Uterus (tissue), 4 donors: ENCODE results near the gene UNCX. TPM values are rescaled to one million over a fixed set of nuclear protein-coding genes. Genes with fewer than 3 reads are reported as not detected.

Experiments
- DNase-seq, 2 donors: peaks; one replicate each; pipeline ENCODE4 v3.0.0-alpha.2; 2019 to 2020
- H3K27ac ChIP-seq, 2 donors: fragments of 200-600 bp; sonication (generic); 1 replicate in 1 of 2; 2 replicates in 1 of 2; pipeline ENCODE4 v1.5.1; 2016 to 2018
- H3K27me3 ChIP-seq, 2 donors: fragments of 200-600 bp; sonication (generic); one replicate each; pipeline ENCODE4 v1.5.1; 2018 to 2019; ENCODE audit warnings: control low read depth in 1 of 2
- H3K36me3 ChIP-seq, 2 donors: fragments of 200-600 bp; sonication (generic); one replicate each; pipeline ENCODE4 v1.5.1; 2019; ENCODE audit warnings: control low read depth in 1 of 2
- H3K4me1 ChIP-seq, 2 donors: fragments of 200-600 bp; sonication (generic); one replicate each; pipeline ENCODE4 v1.5.1; 2018 to 2019; ENCODE audit warnings: control low read depth in 1 of 2
- H3K4me3 ChIP-seq, 2 donors: fragments of 200-600 bp; sonication (generic); 1 replicate in 1 of 2; 2 replicates in 1 of 2; pipeline ENCODE4 v1.5.1; 2018 to 2019; ENCODE audit warnings: mild to moderate bottlenecking in 1 of 2
- H3K9me3 ChIP-seq, 2 donors: fragments of 200-600 bp; sonication (generic); one replicate each; pipeline ENCODE4 v1.5.1; 2019; ENCODE audit warnings: control low read depth in 1 of 2
- POLR2A ChIP-seq, 2 donors: fragments of 450-650 bp; IDR thresholded peaks; one replicate each; pipeline ENCODE4 v1.6.1; 2016; ENCODE audit warnings: antibody characterized with exemption in 2 of 2, mild to moderate bottlenecking in 1 of 2, moderate library complexity in 1 of 2
- intact Hi-C: fragments of 100-400 bp; cut with DNase I; formaldehyde crosslinking; loops from one replicate; pipeline ENCODE4 v1.15.1; 2023; ENCODE audit warnings: low total_unique reads
- total RNA-seq, 4 donors: library from RNA; depleted of rRNA in 3 of 4; stranded (reverse); fragments of >200 nt in 3 of 4; gene quantifications; one replicate each; pipeline versions ENCODE4 v1.1.0 to v1.2.4, GENCODE V29; 2014 to 2023
- TF ChIP-seq, protein P1 (sequence below), 4 experiments: fragments of 200-600 bp in 2 of 4; fragments of 450-650 bp in 2 of 4; sonication (generic) in 2 of 4; IDR thresholded peaks; one replicate each; pipeline ENCODE4 v1.5.1; 2016 to 2019; ENCODE audit warnings: antibody characterized with exemption in 4 of 4, mild to moderate bottlenecking in 2 of 4, moderate library complexity in 1 of 4
- donor health status: DM: yes; HTN: yes; CAD: no.

Gene UNCX
- total RNA-seq, 4 donors from 2014 or later, result not detected

DNA sequence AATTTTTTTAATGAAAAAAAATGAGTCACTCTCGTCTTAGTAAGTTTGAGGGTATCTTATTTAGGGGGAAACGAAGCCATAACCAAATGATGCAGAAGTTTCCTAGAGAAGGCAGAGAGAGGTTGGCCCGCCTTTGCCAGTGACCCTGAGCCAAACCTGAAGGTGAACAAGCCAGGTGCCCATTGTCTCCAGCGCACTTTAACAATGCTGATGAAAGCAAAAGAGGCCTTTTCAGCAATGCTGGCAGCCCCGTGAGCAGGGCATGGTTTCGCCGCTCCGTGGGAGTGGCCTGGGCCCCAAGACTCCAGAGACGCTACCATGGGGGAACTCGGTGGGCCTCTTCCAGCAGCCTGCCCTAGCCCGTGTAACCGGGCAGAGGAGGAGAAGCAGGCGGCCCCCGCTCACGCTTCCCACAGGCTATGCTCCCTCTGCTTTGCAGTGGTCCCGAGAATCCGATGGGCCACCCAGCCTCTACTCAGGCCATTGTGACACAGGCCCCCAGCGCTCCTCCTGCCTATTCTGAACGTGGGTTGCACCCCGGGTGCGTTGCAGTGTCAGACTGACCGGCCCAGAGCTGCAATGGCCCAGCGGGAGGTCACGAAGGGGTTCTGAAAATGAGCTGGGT, 14.0 kb upstream of the UNCX start:
- Histone ChIP-seq H3K4me1 (no peaks in the 10 kb centered on the region), H3K36me3 (no peaks in the 10 kb centered on the region), H3K27ac (no peak overlapping the region), H3K27me3 (peaks cover 3 to 8% of the 10 kb centered on the region in 2 donors), H3K9me3 (no peaks in the 10 kb centered on the region), H3K4me3 (no peak overlapping the region)
- intact Hi-C loops, result no loop called here
- TF ChIP-seq, protein P1, sequence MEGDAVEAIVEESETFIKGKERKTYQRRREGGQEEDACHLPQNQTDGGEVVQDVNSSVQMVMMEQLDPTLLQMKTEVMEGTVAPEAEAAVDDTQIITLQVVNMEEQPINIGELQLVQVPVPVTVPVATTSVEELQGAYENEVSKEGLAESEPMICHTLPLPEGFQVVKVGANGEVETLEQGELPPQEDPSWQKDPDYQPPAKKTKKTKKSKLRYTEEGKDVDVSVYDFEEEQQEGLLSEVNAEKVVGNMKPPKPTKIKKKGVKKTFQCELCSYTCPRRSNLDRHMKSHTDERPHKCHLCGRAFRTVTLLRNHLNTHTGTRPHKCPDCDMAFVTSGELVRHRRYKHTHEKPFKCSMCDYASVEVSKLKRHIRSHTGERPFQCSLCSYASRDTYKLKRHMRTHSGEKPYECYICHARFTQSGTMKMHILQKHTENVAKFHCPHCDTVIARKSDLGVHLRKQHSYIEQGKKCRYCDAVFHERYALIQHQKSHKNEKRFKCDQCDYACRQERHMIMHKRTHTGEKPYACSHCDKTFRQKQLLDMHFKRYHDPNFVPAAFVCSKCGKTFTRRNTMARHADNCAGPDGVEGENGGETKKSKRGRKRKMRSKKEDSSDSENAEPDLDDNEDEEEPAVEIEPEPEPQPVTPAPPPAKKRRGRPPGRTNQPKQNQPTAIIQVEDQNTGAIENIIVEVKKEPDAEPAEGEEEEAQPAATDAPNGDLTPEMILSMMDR (IDR thresholded peaks at IDR 0.05), result no peak
- no peak for TF ChIP-seq POLR2A (IDR thresholded peaks at IDR 0.05)
- DNase-seq, result no peak

DNA sequence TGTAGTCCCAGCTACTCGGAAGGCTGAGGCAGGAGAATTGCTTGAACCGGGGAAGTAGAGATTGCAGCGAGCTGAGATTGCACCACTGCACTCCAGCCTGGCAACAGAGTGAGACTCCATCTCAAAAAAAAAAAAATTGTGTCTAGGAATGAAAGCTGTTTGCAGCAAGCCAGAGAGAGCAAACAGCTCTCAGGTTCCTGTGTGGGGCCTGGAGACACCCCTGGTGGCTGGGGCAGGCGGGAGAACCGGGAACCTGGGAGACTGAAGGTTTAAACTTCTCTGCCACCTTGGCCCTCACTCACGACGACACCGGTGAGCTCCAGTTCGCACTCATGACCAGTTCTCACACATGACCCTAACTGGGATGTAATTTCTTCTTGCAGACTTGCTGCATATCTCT, 13.2 kb upstream of the UNCX start:
- peaks cover 0 to 5% of the 10 kb centered on the region in 2 donors for H3K4me1 ChIP-seq
- intact Hi-C loops, result no loop called here
- H3K27me3 ChIP-seq, result peaks cover 12 to 16% of the 10 kb centered on the region in 2 donors
- H3K27ac ChIP-seq, result no peak overlapping the region
- no peak overlapping the region for H3K4me3 ChIP-seq
- H3K9me3 ChIP-seq, result no peaks in the 10 kb centered on the region
- no peak for DNase-seq
- H3K36me3 ChIP-seq, result no peaks in the 10 kb centered on the region
- TF ChIP-seq POLR2A (IDR thresholded peaks at IDR 0.05), result no peak
- TF ChIP-seq, protein P1 (IDR thresholded peaks at IDR 0.05), result no peak

DNA sequence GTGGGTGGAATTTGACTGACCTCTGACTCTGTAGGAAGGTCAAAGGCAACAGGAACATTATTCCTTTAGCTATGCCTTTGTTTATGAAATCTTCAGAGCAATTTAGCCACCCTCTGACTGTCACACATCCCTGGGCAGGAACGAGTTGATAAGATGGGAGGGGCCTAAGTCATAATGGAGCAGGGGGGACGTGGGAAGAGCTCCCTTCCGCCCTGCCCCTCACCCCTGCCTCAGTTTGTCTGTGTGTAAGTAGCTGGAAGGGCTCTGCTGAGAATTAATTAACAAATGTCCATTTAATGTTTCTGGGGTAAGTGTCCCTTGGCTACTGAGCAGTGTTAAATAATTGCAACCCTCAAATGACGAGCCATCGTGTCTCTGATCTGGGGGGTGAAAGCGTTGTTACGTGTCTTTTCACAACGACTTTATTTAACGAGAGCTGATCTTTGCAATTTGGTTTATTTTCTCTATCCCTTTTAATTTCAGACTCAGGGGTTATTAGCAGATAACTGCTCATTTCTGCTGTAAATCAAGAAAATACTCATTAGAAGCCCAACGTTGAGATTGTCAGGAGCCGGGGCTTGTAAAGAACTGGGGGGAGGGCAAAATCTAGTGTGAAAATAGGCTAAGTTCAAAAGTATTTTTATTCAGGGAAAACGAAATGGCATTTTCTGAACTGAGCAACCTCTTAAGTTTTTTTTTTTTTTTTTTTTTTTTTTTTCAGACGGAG, 12.5 kb upstream of the UNCX start:
- intact Hi-C loops, result no loop called here
- TF ChIP-seq POLR2A (IDR thresholded peaks at IDR 0.05), result no peak
- TF ChIP-seq, protein P1 (IDR thresholded peaks at IDR 0.05), result no peak
- no peak for DNase-seq
- no peaks in the 10 kb centered on the region for H3K9me3 ChIP-seq
- H3K27ac ChIP-seq, result no peak overlapping the region
- peaks cover 13 to 23% of the 10 kb centered on the region in 2 donors for H3K27me3 ChIP-seq
- H3K4me3 ChIP-seq, result no peak overlapping the region
- H3K4me1 ChIP-seq, result peaks cover 0 to 6% of the 10 kb centered on the region in 2 donors
- H3K36me3 ChIP-seq, result no peaks in the 10 kb centered on the region

DNA sequence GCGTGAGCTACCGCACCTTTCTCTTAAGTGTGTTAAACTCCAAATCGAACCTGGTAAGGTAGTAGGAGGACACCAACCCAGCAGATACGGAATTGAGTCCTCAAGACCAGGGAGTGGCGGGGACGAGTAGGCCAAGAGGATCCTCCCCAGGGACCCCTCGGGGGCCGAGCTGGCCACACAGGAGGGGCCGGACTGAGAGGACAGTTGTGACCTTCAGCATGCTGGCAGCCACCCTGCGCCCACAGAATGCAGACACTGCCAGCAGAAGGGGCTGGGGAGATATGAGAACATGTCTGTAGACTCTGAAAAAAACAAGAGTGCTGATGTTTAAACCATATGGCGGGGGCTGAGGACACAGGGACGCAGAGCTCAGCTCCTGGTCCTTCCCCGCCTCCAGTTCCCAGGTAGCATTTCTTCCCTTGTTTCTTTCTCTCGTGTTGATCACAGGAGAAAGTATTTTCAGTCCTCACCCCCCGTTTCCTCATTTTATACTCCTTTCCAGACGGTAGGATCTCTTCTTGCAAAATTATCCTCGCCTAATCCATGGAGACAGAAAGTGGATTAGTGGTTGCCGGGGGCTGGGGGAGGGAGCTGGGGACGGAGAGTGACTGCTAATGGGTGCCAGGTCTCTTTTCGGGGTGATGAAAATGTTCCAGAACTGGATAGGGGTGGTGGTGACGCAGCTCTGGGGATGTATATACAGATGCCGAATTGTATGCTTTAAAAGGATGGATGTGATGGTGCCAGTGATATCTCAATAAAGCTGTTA, 11.5 kb upstream of the UNCX start:
- no peak for DNase-seq
- H3K9me3 ChIP-seq, result no peaks in the 10 kb centered on the region
- TF ChIP-seq, protein P1 (IDR thresholded peaks at IDR 0.05), result no peak
- no peak for TF ChIP-seq POLR2A (IDR thresholded peaks at IDR 0.05)
- H3K4me3 ChIP-seq, result no peak overlapping the region
- intact Hi-C loops, result no loop called here
- H3K4me1 ChIP-seq, result peaks cover 0 to 6% of the 10 kb centered on the region in 2 donors
- H3K27me3 ChIP-seq, result peaks cover 17 to 29% of the 10 kb centered on the region in 2 donors
- H3K27ac ChIP-seq, result no peak overlapping the region
- H3K36me3 ChIP-seq, result no peaks in the 10 kb centered on the region
